H1 (cell line): ENCODE results near the gene HTR4. TPM values are rescaled to one million over a fixed set of nuclear protein-coding genes. Genes with fewer than 3 reads are reported as not detected.

Experiments
- CTCF ChIA-PET: fragments of 300-600 bp; sonication (Branson Sonifier 250); formaldehyde crosslinking; loops from one replicate; lab custom pipeline; 2021; ENCODE audit not compliant: partially characterized antibody; lab: Charles Lee
- POLR2A ChIA-PET: fragments of 300-600 bp; sonication (Branson Sonifier 250); formaldehyde crosslinking; loops from one replicate; lab custom pipeline; 2021; ENCODE audit warnings: inconsistent platforms; ENCODE audit not compliant: partially characterized antibody; lab: Charles Lee
- DNase-seq, 2 experiments: peaks; one replicate each; pipeline versions ENCODE4 v3.0.0 to v3.0.0-alpha.2; 2010 to 2022; ENCODE audit warnings: low spot score in 2 of 2, low read depth in 1 of 2, mixed read lengths in 1 of 2
- FAIRE-seq: peaks from 2 replicates; lab custom pipeline; 2011; peaks lifted over from hg19 to GRCh38; lab: Jason Lieb, UNC
- H2AFZ ChIP-seq: 2 replicates; pipeline ENCODE4 v1.8.1; 2012; ENCODE audit warnings: low read length, inconsistent platforms
- H2AK5ac ChIP-seq: 2 replicates; pipeline ENCODE4 v1.6.1; 2013; ENCODE audit warnings: low read depth, low read length
- H2BK120ac ChIP-seq: replicated peaks from 2 replicates; pipeline ENCODE3; 2013; ENCODE audit warnings: low read depth, low read length, inconsistent platforms
- H2BK12ac ChIP-seq: 2 replicates; pipeline ENCODE4 v1.6.1; 2013; ENCODE audit warnings: low read depth, low read length
- H2BK15ac ChIP-seq: 2 replicates; pipeline ENCODE4 v1.6.1; 2013; ENCODE audit warnings: low read length
- H2BK20ac ChIP-seq: 2 replicates; pipeline ENCODE4 v1.6.1; 2013; ENCODE audit warnings: low read length
- H2BK5ac ChIP-seq: 2 replicates; pipeline ENCODE4 v1.6.1; 2013; ENCODE audit warnings: low read depth, low read length
- H3K14ac ChIP-seq: 2 replicates; pipeline ENCODE4 v1.6.1; 2013; ENCODE audit warnings: inconsistent platforms; ENCODE audit not compliant: insufficient read length
- H3K18ac ChIP-seq: 2 replicates; pipeline ENCODE4 v1.6.1; 2013; ENCODE audit warnings: low read length; ENCODE audit errors: extremely low read depth
- H3K23ac ChIP-seq: 2 replicates; pipeline ENCODE4 v1.6.1; 2013; ENCODE audit warnings: inconsistent platforms; ENCODE audit not compliant: insufficient read length
- H3K23me2 ChIP-seq: 2 replicates; pipeline ENCODE4 v1.6.1; 2013; ENCODE audit warnings: low read depth, low read length
- H3K27ac ChIP-seq: 2 replicates; pipeline ENCODE4 v1.6.1; 2011; ENCODE audit warnings: low read depth, low read length, inconsistent platforms
- H3K27me3 ChIP-seq, 4 experiments: replicated peaks in 1 of 4; 1 replicate in 1 of 4; 2 replicates in 3 of 4; pipeline versions ENCODE4 v1.6.1 to v1.8.1; 2011 to 2013; ENCODE audit warnings: low read length in 3 of 4, mild to moderate bottlenecking in 3 of 4, inconsistent platforms in 2 of 4, mixed read lengths in 2 of 4, moderate library complexity in 1 of 4; ENCODE audit not compliant: control insufficient read depth in 3 of 4, insufficient read depth in 3 of 4; ENCODE audit errors: extremely low read depth in 1 of 4
- H3K36me3 ChIP-seq, 4 experiments: 2 replicates each; pipeline versions ENCODE4 v1.6.1 to v1.8.1; 2011 to 2013; ENCODE audit warnings: mild to moderate bottlenecking in 4 of 4, low read length in 3 of 4, moderate library complexity in 2 of 4, control low read depth in 1 of 4, inconsistent platforms in 1 of 4; ENCODE audit not compliant: insufficient read depth in 4 of 4, control insufficient read depth in 2 of 4
- H3K4ac ChIP-seq: replicated peaks from 2 replicates; pipeline ENCODE3; 2013; ENCODE audit warnings: low read length, low read depth, mixed read lengths, inconsistent platforms; ENCODE audit not compliant: insufficient read length
- H3K4me1 ChIP-seq, 4 experiments: replicated peaks in 1 of 4; 1 replicate in 1 of 4; 2 replicates in 3 of 4; pipeline versions ENCODE4 v1.6.1 to v1.8.1; 2011 to 2013; ENCODE audit warnings: low read length in 3 of 4, inconsistent platforms in 2 of 4, mixed read lengths in 1 of 4; ENCODE audit not compliant: insufficient read depth in 4 of 4, control insufficient read depth in 3 of 4
- H3K4me2 ChIP-seq, 2 experiments: 2 replicates each; pipeline versions ENCODE4 v1.6.1 to v1.8.1; 2011 to 2013; ENCODE audit warnings: low read depth in 2 of 2, low read length in 2 of 2, control low read depth in 1 of 2, inconsistent platforms in 1 of 2, mild to moderate bottlenecking in 1 of 2; ENCODE audit not compliant: insufficient read depth in 1 of 2
- H3K4me3 ChIP-seq, 4 experiments: fragments of 200-600, 300-600 bp in 1 of 4; sonication (generic), shearing (Covaris generic), sonication (Bioruptor Twin) in 1 of 4; 2 replicates each; pipeline versions ENCODE4 v1.5.1 to v1.8.1; 2011 to 2016; ENCODE audit warnings: low read length in 4 of 4, low read depth in 3 of 4, control low read depth in 2 of 4, inconsistent platforms in 2 of 4, mild to moderate bottlenecking in 2 of 4, mixed read lengths in 1 of 4, moderate library complexity in 1 of 4; ENCODE audit not compliant: insufficient read depth in 2 of 4; ENCODE audit errors: extremely low read depth in 1 of 4
- H3K56ac ChIP-seq: replicated peaks from 2 replicates; pipeline ENCODE3; 2013; ENCODE audit warnings: low read depth, mild to moderate bottlenecking, mixed read lengths, low read length, inconsistent platforms; ENCODE audit not compliant: insufficient read length
- H3K79me1 ChIP-seq: 2 replicates; pipeline ENCODE4 v1.6.1; 2013; ENCODE audit warnings: low read depth, low read length, control low read depth
- H3K79me2 ChIP-seq, 2 experiments: 2 replicates each; pipeline versions ENCODE4 v1.6.1 to v1.8.1; 2012 to 2013; ENCODE audit warnings: low read length in 2 of 2, mild to moderate bottlenecking in 2 of 2, inconsistent platforms in 1 of 2; ENCODE audit not compliant: insufficient read depth in 2 of 2, control insufficient read depth in 1 of 2
- H3K9ac ChIP-seq, 4 experiments: replicated peaks in 1 of 4; 1 replicate in 1 of 4; 2 replicates in 3 of 4; pipeline versions ENCODE4 v1.6.1 to v1.8.1; 2011 to 2013; ENCODE audit warnings: low read depth in 3 of 4, low read length in 3 of 4, control low read depth in 2 of 4, mild to moderate bottlenecking in 2 of 4, moderate library complexity in 2 of 4, inconsistent platforms in 1 of 4; ENCODE audit errors: extremely low read depth in 1 of 4
- H3K9me3 ChIP-seq, 2 experiments: 2 replicates each; pipeline versions ENCODE4 v1.6.1 to v1.8.1; 2012 to 2013; ENCODE audit warnings: mild to moderate bottlenecking in 2 of 2, moderate library complexity in 2 of 2, control low read depth in 1 of 2, inconsistent platforms in 1 of 2, low read depth in 1 of 2, low read length in 1 of 2, mixed read lengths in 1 of 2; ENCODE audit not compliant: insufficient read depth in 2 of 2
- H4K20me1 ChIP-seq, 2 experiments: replicated peaks in 1 of 2; 2 replicates each; pipeline versions ENCODE3 to v1.8.1; 2011 to 2013; ENCODE audit warnings: inconsistent platforms in 2 of 2, low read length in 2 of 2, mild to moderate bottlenecking in 1 of 2; ENCODE audit not compliant: insufficient read depth in 2 of 2, control insufficient read depth in 1 of 2
- H4K5ac ChIP-seq: 2 replicates; pipeline ENCODE4 v1.6.1; 2013; ENCODE audit warnings: low read length, low read depth, mixed read lengths, inconsistent platforms; ENCODE audit not compliant: insufficient read length
- H4K8ac ChIP-seq: 2 replicates; pipeline ENCODE4 v1.8.0; 2013; ENCODE audit warnings: mild to moderate bottlenecking, moderate library complexity, low read length, inconsistent platforms; ENCODE audit not compliant: insufficient read depth; ENCODE audit errors: extremely low read depth
- H4K91ac ChIP-seq: replicated peaks from 2 replicates; pipeline ENCODE3; 2013; ENCODE audit warnings: low read length, mixed read lengths, inconsistent platforms; ENCODE audit not compliant: insufficient read length
- ASH2L ChIP-seq: fragments of 200-600, 300-600 bp; sonication (generic); IDR thresholded peaks from one replicate; pipeline ENCODE4 v1.7.1; 2017; ENCODE audit warnings: low read length
- BACH1 ChIP-seq: IDR thresholded peaks from 2 replicates; pipeline ENCODE4 v1.6.1; 2012; ENCODE audit warnings: low read length, improper control_type of control experiment
- CBX8 ChIP-seq: fragments of 300-800, 300-1000 bp; sonication (generic); IDR thresholded peaks from 2 replicates; pipeline ENCODE4 v1.7.1; 2016; ENCODE audit warnings: low read depth, low read length, borderline replicate concordance
- CHD2 ChIP-seq: IDR thresholded peaks from 2 replicates; pipeline ENCODE4 v1.6.1; 2012; ENCODE audit warnings: low read length, improper control_type of control experiment
- KDM4A ChIP-seq: IDR thresholded peaks from one replicate; pipeline ENCODE4 v1.7.1; 2012; ENCODE audit warnings: low read depth, mild to moderate bottlenecking, moderate library complexity, low read length, inconsistent platforms; ENCODE audit not compliant: severe bottlenecking
- RFX5 ChIP-seq: IDR thresholded peaks from 2 replicates; pipeline ENCODE4 v1.6.1; 2011; ENCODE audit warnings: low read depth, low read length, improper control_type of control experiment, borderline replicate concordance
- SIN3A ChIP-seq, 2 experiments: IDR thresholded peaks in 1 of 2; conservative IDR thresholded peaks in 1 of 2; 2 replicates each; pipeline ENCODE4 v1.6.1; 2011 to 2012; ENCODE audit warnings: low read length in 2 of 2, improper control_type of control experiment in 1 of 2, low read depth in 1 of 2, mild to moderate bottlenecking in 1 of 2
- TCF12 ChIP-seq: IDR thresholded peaks from 2 replicates; pipeline ENCODE4 v1.6.1; 2011; ENCODE audit warnings: low read depth, mild to moderate bottlenecking, low read length
- YY1 ChIP-seq: IDR thresholded peaks from 2 replicates; pipeline ENCODE4 v1.6.1; 2011; ENCODE audit warnings: low read depth, mild to moderate bottlenecking, low read length
- WGBS, 2 experiments: shearing (Covaris generic) in 1 of 2; methylation state at CpG; one replicate each; pipeline versions ENCODE4 v1.1.6 to v1.1.7; 2013 to 2015; ENCODE audit warnings: low lambda C conversion rate in 2 of 2, mixed read lengths in 2 of 2, inconsistent platforms in 1 of 2, low coverage in 1 of 2, missing lambda C conversion rate in 1 of 2; ENCODE audit not compliant: insufficient replicate concordance in 2 of 2, insufficient coverage in 1 of 2, insufficient read length in 1 of 2; ENCODE audit errors: extremely low coverage in 1 of 2, missing lambda C conversion rate in 1 of 2; 5-methylcytosine and 5-hydroxymethylcytosine counted together
- polyA plus RNA-seq, 7 experiments: library from polyadenylated mRNA; depleted of rRNA in 3 of 7; stranded (reverse) in 5 of 7; unstranded in 2 of 7; fragments of >200 nt in 5 of 7; fragments of 200-250 nt in 2 of 7; gene quantifications; 1 replicate in 5 of 7; 2 replicates in 1 of 7; 4 replicates in 1 of 7; pipeline versions ENCODE4 v1.2.1 to v1.2.3, GENCODE V29; 2011 to 2013; ENCODE audit warnings: missing spikeins in 2 of 7, mixed read lengths in 2 of 7
- total RNA-seq: library from RNA; stranded (reverse); fragmentation: NEBNext Ultra II Directional; extraction: Animal tissue kit (Norgen Biotek cat#: 25700); gene quantifications from 2 replicates; pipeline ENCODE4 v1.2.1, GENCODE V29; 2021

The HTR4 gene
- total and polyA plus RNA-seq, 2 of the 8 experiments (the other 6 are each of a cell fraction or from before 2014, with no cell fraction given) = not detected

- FAIRE-seq (no peak), DNase-seq (no peak)
- no peak overlapping the region for H2BK5ac ChIP-seq
- no peak overlapping the region for H3K14ac ChIP-seq
- H3K27me3 ChIP-seq = no peaks in the 10 kb centered on the region
- no peaks in the 10 kb centered on the region for H3K36me3 ChIP-seq
- no peak overlapping the region for H4K5ac ChIP-seq
- no peak overlapping the region for H4K91ac ChIP-seq
- H2BK20ac ChIP-seq = no peak overlapping the region
- no peak overlapping the region for H2BK12ac ChIP-seq
- H2AK5ac ChIP-seq = no peak overlapping the region
- no peak overlapping the region for H3K18ac ChIP-seq
- ChIA-PET POLR2A (no interaction called here), CTCF (interaction anchor here (0.8 to 4.6 kb wide), 7 partner anchors 13 to 350 kb away, joined by 3 to 52 read pairs (median 5); no protein-coding TSS in a partner anchor)
- H4K20me1 ChIP-seq = no peaks in the 10 kb centered on the region
- H3K27ac ChIP-seq = no peak overlapping the region
- no peak overlapping the region for H3K9ac ChIP-seq
- no peak overlapping the region for H2AFZ ChIP-seq
- no peak overlapping the region for H4K8ac ChIP-seq
- H3K4me2 ChIP-seq = no peak overlapping the region
- no peak overlapping the region for H3K4me3 ChIP-seq
- TF ChIP-seq YY1 (no peak), ASH2L (no peak), KDM4A (no peak), CBX8 (no peak), SIN3A (conservative IDR thresholded peaks at IDR 0.05 in 1 of 2, IDR thresholded peaks at IDR 0.05 in 1 of 2; ENCODE audit: low read depth in 1 of 2, low read length in 2 of 2) (no peak), BACH1 (no peak), CHD2 (no peak), TCF12 (no peak), RFX5 (no peak)
- TF ChIP-seq, all 59 proteins: peak for 0
- H3K23ac ChIP-seq = no peak overlapping the region
- H3K4me1 ChIP-seq = no peaks in the 10 kb centered on the region
- no peaks in the 10 kb centered on the region for H3K9me3 ChIP-seq
- H3K79me1 ChIP-seq = no peaks in the 10 kb centered on the region
- no peak overlapping the region for H2BK120ac ChIP-seq
- no peak overlapping the region for H3K4ac ChIP-seq
- no peak overlapping the region for H3K56ac ChIP-seq
- H3K23me2 ChIP-seq = no peaks in the 10 kb centered on the region
- H3K79me2 ChIP-seq = no peaks in the 10 kb centered on the region
- H2BK15ac ChIP-seq = no peak overlapping the region
- 89% methylated on average over 3 of the region's 3 CpGs; no CpG with 5 or more reads in 1 of the 2 experiments for WGBS, 2 experiments
Measured at GRCh38 chr5:148685520-148686134, 31.3 kb upstream of the HTR4 start.
